ENCODE data around the gene HSD3B2.

DNA sequence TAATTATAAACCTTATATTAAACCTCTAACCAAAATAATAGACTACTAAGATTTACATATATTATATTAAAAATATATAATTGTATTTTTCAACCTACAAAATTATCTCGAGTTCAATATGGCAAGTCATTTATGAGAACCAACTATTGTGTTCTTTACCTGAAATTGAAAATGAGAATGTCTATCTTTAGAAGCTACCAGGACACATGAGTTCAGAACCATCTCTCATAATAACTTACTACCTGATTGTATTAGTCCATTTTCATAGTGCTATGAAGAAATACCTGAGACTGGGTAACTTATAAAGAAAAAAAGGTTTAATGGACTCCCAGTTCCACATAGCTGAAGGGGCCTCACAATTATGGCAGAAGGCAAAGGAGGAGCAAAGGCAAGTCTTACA is 39.6 kb upstream of the HSD3B2 start:
- TF ChIP-seq CTCF (IDR thresholded peaks at IDR 0.05; ENCODE audit: extremely low read depth in 1 of 2, insufficient read depth in 1 of 2, low read depth in 1 of 2, low read length in 2 of 2) (no peak), POLR2A (IDR thresholded peaks at IDR 0.05; ENCODE audit: low read depth, low read length) (no peak), MYC (IDR thresholded peaks at IDR 0.05; ENCODE audit: low read depth, low read length) (no peak), EZH2 (IDR thresholded peaks at IDR 0.05; ENCODE audit: borderline replicate concordance, low read depth, low read length, severe bottlenecking) (no peak), POLR2AphosphoS5 (IDR thresholded peaks at IDR 0.05; ENCODE audit: insufficient read depth, low read depth, low read length) (no peak), MAX (IDR thresholded peaks at IDR 0.05; ENCODE audit: insufficient read depth, insufficient read length) (no peak), JUN (IDR thresholded peaks at IDR 0.05; ENCODE audit: borderline replicate concordance, insufficient read depth, insufficient read length, low read depth) (no peak), GATA2 (IDR thresholded peaks at IDR 0.05; ENCODE audit: insufficient read depth, insufficient read length, low read depth, low read length) (no peak), FOS (IDR thresholded peaks at IDR 0.05; ENCODE audit: borderline replicate concordance, insufficient read depth, low read length) (no peak)

All from endothelial cell of umbilical vein (primary cell).